Upper lobe of left lung (tissue), 4 donors: ENCODE results near the gene ELP5.

Experiments used
- POLR2A ChIP-seq, 4 donors: fragments of 450-650 bp; IDR thresholded peaks; one replicate each; pipeline ENCODE4 v1.5.1; 2016 to 2017; ENCODE audit warnings: antibody characterized with exemption in 4 of 4, mild to moderate bottlenecking in 2 of 4
- TF ChIP-seq, protein P1 (sequence below), 6 experiments: fragments of 450-650 bp in 4 of 6; fragments of 200-600 bp in 2 of 6; sonication (generic) in 2 of 6; IDR thresholded peaks; one replicate each; pipeline ENCODE4 v1.5.1; 2016 to 2019; ENCODE audit warnings: antibody characterized with exemption in 6 of 6

DNA sequence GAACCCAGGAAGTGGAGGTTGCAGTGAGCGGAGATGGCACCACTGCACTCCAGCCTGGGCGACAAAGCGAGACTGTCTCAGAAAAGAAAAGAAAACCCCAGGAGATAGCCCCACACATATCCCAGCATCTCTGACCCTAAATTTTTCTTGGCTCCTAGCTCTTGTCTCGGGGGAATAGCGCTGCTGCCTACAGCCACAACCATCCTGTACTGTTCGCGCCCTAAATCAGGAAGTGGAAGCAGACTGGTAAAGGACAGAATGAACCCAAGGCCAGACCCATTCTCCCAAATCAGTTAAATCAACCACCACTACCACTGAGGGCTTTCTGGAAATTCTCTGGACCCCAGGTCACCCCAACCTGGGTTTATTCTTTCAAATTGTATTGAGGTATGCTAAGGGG is 2.2 kb upstream of the ELP5 start:
- TF ChIP-seq, protein P1, sequence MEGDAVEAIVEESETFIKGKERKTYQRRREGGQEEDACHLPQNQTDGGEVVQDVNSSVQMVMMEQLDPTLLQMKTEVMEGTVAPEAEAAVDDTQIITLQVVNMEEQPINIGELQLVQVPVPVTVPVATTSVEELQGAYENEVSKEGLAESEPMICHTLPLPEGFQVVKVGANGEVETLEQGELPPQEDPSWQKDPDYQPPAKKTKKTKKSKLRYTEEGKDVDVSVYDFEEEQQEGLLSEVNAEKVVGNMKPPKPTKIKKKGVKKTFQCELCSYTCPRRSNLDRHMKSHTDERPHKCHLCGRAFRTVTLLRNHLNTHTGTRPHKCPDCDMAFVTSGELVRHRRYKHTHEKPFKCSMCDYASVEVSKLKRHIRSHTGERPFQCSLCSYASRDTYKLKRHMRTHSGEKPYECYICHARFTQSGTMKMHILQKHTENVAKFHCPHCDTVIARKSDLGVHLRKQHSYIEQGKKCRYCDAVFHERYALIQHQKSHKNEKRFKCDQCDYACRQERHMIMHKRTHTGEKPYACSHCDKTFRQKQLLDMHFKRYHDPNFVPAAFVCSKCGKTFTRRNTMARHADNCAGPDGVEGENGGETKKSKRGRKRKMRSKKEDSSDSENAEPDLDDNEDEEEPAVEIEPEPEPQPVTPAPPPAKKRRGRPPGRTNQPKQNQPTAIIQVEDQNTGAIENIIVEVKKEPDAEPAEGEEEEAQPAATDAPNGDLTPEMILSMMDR (IDR thresholded peaks at IDR 0.05) = no peak
- no peak for TF ChIP-seq POLR2A (IDR thresholded peaks at IDR 0.05)
